GM12874 (cell line): Measurements from ENCODE around the gene RMP24.

Experiments
- TF ChIP-seq, protein P1 (sequence below): IDR thresholded peaks from 2 replicates; pipeline ENCODE4 v1.5.1; 2011; ENCODE audit warnings: low read depth, mild to moderate bottlenecking, control low read depth, low read length, moderate library complexity; ENCODE audit not compliant: insufficient read depth

RMP24 gene

DNA sequence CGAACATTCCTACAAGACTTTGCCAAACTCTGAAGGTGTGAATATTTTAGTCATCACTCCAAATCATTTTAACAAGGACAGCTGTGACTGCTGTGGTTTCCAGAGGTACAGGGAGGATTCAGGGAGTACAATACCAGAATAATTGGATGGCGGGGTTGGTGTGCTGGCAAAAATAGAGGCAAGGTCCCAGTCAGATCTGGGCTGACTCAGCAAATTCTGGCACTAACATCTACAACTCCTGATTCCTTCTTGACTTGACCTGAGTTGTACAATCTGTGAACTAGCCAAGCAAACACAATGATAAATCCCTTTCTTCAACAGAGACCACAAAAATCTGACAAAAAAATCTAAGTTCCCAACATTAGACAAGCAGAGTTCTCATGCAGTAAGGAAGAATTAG lies 40.4 kb downstream of the RMP24 start:
- TF ChIP-seq, protein P1, sequence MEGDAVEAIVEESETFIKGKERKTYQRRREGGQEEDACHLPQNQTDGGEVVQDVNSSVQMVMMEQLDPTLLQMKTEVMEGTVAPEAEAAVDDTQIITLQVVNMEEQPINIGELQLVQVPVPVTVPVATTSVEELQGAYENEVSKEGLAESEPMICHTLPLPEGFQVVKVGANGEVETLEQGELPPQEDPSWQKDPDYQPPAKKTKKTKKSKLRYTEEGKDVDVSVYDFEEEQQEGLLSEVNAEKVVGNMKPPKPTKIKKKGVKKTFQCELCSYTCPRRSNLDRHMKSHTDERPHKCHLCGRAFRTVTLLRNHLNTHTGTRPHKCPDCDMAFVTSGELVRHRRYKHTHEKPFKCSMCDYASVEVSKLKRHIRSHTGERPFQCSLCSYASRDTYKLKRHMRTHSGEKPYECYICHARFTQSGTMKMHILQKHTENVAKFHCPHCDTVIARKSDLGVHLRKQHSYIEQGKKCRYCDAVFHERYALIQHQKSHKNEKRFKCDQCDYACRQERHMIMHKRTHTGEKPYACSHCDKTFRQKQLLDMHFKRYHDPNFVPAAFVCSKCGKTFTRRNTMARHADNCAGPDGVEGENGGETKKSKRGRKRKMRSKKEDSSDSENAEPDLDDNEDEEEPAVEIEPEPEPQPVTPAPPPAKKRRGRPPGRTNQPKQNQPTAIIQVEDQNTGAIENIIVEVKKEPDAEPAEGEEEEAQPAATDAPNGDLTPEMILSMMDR: no peak

DNA sequence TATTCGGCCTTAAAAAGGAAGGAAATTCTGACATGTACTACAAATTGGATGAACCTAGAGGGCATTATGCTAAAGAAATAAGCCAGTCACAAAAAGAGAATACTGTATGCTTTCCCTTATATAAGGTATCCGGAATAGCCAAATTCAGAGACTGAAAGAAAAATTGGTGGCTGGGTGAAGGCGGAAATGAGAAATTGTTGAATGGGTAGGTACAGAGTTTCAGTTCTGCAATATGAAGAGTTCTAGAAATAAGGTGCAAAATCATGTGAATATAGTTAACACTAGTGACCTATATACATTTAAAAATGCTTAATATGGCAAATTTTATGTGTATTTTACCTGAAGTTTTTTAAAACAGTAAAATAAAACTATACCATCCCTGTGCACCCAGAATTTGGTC lies 43.1 kb downstream of the RMP24 start:
- TF ChIP-seq, protein P1: no peak

DNA sequence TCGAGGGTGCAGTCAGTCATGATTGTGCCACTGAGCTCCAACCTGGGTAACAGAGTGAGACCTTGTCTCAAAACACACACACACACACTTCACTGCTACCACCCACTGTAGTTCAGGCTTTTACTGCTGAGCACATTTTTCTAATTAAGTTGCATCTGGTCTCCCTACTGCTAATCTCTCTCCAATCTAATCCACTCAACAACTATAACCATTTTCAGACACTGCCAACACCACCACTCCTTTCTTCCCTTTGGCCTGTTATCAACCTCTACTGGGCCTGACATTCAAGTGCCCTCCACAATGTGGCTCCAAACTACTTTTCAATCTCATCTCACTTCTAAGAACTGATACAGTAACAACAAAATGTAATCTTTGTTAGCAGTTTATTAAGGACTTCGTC lies 44.8 kb downstream of the RMP24 start:
- TF ChIP-seq, protein P1: no peak

DNA sequence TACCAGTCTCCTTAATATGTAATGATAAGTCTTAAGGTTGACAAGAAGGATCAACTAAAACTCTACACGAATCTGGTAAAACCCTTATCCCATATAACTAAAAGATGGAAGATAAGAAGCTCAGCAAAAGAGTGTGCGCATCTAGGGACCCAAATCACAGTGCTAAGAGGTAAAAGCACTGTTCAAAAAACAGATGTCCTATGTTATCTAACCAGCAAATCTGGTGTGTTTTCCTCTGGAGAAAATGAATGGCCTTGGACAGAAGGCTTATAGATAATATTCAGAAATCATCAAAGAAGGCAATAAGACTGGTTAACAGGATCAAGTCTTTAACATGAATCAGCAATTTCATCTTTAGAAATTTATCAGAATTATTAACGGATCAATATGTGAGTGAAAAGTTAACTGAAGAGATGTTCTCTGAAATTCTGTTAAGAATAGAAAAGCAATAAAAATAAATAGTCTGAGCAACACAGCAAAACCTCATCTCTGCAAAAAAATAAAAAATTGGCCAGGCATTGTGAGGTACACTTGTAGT lies 47.8 kb downstream of the RMP24 start:
- TF ChIP-seq, protein P1: no peak

DNA sequence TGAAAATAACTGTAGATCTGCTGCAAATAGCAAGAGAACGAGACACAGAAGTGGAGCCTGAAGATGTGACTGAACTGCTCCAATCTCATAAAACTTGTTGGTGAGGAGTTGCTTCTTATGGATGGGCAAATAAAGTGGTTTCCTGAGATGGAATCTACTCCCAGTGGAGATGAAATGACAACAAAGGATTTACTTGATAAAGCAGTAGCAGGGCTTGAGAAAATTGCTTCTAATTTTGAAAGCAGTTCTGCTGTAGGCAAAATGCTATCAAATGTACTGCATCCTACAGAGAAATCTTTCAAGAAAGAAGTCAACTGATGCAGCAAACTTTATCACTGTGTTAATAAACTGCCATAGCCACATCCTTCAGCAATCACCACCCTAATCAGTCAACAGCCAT lies 50.9 kb downstream of the RMP24 start:
- TF ChIP-seq, protein P1: no peak

DNA sequence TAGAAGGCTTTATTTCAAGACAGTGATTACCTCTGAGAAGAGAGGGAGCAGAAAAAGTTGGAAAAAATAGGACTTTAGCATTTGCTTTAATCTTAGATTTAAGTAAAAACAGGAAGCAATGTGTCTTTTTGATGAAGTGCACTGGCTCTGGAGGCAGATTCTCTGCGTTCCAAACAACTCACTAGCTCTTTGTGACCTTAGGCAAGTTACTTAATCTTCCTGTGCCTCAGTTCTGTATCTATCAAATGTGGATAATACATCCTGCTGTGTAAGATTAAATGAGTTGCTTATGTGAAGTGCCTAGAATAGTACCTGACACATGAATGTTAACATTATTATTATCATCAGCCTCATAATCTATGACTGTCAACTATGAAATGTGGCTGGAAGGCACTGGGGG lies 52.5 kb downstream of the RMP24 start:
- TF ChIP-seq, protein P1: no peak

DNA sequence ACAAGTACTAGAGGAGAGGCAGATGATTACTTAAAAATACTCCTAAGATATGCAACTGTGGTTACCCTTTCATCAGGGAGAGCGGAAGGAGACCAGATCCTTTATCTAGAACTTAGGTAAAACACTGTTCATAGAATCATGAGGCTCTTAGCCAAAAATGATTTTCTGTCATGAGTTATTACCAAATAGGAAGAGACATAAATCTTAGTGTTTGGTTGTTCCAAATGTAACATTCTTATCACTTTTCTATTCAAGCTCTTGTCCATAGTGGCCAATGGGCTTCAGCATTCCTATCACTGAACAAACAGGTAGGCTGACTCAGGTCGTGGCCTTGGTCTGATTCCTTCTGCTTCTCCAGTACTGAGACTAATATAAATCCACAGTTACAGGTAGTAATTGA lies 56.4 kb downstream of the RMP24 start:
- TF ChIP-seq, protein P1: no peak
